Measurements from ENCODE around the gene RNF125. TPM values are rescaled to one million over a fixed set of nuclear protein-coding genes. Genes with fewer than 3 reads are reported as not detected.
"Not testable (repeated sequence)": the region's sequence is repeated elsewhere in the genome, so short reads cannot be mapped to it uniquely, and the experiment has no call there.

Gene RNF125
- total RNA-seq, 1 donor from 2014 or later = 1.3 TPM

DNA sequence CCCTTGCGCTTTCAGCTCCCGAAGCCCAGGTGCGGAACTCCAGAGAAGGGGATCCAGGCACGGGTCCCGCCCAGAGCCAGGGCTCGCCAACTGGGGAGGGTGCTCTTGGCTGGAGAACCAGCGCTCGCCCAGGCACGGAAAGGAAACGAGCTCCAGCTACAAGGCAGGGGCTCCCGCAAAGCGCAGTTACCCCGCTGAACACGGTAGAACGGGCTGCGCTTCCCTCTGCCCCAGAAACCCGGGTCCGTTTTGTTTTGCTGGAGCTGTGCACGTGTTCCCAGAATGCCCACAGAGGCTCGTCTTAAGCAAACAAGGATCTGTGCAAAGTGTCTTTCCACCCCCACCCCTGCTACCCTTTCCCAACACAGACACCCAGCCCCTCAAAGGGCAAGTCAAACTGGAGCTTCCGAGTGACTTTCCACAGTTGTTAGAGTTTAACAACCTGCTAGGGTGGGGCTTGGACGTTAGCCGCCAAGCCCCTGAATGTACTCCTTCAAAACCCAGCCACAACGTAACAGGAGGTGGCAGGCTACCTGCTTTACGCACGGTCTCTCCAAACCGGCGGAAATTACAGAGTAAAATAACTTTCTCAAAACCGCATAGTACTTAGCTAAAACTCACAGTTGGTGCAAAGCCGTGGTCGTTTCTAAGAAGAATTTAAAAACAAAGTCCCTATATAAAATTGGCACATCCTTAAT, 775 bp downstream of the RNF125 start:
- FAIRE-seq = no peak
- Histone ChIP-seq H3K36me3 (ENCODE audit: control insufficient read depth, insufficient read depth, low read length) (no peaks in the 10 kb centered on the region), H3K27me3 (ENCODE audit: control insufficient read depth, insufficient read depth, low read length) (no peaks in the 10 kb centered on the region), H3K4me3 (ENCODE audit: low read depth, low read length) (peak overlapping the region; percentile 63)
- peak; percentile 24 for DNase-seq (ENCODE audit: low read depth)
- TF ChIP-seq, protein P1, sequence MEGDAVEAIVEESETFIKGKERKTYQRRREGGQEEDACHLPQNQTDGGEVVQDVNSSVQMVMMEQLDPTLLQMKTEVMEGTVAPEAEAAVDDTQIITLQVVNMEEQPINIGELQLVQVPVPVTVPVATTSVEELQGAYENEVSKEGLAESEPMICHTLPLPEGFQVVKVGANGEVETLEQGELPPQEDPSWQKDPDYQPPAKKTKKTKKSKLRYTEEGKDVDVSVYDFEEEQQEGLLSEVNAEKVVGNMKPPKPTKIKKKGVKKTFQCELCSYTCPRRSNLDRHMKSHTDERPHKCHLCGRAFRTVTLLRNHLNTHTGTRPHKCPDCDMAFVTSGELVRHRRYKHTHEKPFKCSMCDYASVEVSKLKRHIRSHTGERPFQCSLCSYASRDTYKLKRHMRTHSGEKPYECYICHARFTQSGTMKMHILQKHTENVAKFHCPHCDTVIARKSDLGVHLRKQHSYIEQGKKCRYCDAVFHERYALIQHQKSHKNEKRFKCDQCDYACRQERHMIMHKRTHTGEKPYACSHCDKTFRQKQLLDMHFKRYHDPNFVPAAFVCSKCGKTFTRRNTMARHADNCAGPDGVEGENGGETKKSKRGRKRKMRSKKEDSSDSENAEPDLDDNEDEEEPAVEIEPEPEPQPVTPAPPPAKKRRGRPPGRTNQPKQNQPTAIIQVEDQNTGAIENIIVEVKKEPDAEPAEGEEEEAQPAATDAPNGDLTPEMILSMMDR (IDR thresholded peaks at IDR 0.05; ENCODE audit: insufficient read depth, low read length, severe bottlenecking) = no peak

- H3K4me3 ChIP-seq (ENCODE audit: low read depth, low read length); FAIRE-seq; DNase-seq (ENCODE audit: low read depth): not testable (repeated sequence)
These were observed 1.5 kb downstream of the RNF125 start for GRCh38 chr18:32019949-32020625.

DNA sequence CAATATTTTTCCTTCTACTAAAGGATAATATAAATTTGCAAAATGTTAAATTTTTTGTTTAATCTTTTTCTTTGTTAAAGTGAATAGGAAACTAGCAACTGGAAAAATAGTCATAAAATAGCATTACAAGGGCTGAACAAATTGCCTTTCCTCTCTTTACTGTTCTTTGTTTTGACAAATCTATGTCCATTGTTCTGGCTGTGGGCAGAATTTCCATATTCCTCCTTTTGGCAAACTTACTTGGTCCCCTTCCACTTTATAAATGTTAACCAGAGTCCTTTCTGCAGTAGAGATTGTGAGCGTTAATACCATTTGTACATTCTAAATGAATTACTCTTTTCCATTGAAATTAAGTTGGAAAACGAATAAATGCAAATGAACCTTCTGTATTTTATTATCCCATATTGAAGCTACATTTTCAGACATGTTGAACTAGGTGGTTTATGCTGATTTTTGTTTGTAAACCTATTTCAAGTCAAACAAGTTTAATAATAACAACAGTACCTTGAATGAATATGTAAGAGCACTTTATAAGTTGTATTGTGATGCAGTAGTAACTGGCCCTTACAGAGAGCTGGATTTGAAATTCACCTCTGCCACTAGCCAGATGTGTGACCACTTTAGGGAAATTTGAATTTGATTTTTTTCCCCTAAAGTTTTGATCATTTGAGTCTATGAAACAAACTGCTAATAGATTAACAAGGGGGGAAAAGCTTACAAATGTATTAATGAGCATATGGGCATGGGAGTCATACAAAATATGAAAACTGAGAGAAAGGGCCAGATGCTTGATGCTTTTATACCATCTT, 3.3 kb downstream of the RNF125 start:
- TF ChIP-seq, protein P1 (IDR thresholded peaks at IDR 0.05; ENCODE audit: insufficient read depth, low read length, severe bottlenecking) = no peak
- FAIRE-seq = no peak
- H3K4me3 ChIP-seq (ENCODE audit: low read depth, low read length) = no peak overlapping the region
- no peaks in the 10 kb centered on the region for H3K36me3 ChIP-seq (ENCODE audit: control insufficient read depth, insufficient read depth, low read length)
- H3K27me3 ChIP-seq (ENCODE audit: control insufficient read depth, insufficient read depth, low read length) = no peaks in the 10 kb centered on the region
- DNase-seq (ENCODE audit: low read depth) = no peak

More at GRCh38 chr18:32019949-32020625, 1.5 kb downstream of the RNF125 start:
- not testable (repeated sequence) for H3K27me3 ChIP-seq (ENCODE audit: control insufficient read depth, insufficient read depth, low read length); H3K36me3 ChIP-seq (ENCODE audit: control insufficient read depth, insufficient read depth, low read length)

GRCh38 chr18:32025744-32026143, 7.1 kb downstream of the RNF125 start:
- H3K27me3 ChIP-seq (ENCODE audit: control insufficient read depth, insufficient read depth, low read length) = no peaks in the 10 kb centered on the region
- no peaks in the 10 kb centered on the region for H3K36me3 ChIP-seq (ENCODE audit: control insufficient read depth, insufficient read depth, low read length)
- DNase-seq (ENCODE audit: low read depth) = no peak
- no peak overlapping the region for H3K4me3 ChIP-seq (ENCODE audit: low read depth, low read length)
- no peak for FAIRE-seq
- TF ChIP-seq, protein P1 (IDR thresholded peaks at IDR 0.05; ENCODE audit: insufficient read depth, low read length, severe bottlenecking) = no peak

GRCh38 chr18:32026491-32027086, 8.0 kb downstream of the RNF125 start:
- no peaks in the 10 kb centered on the region for H3K36me3 ChIP-seq (ENCODE audit: control insufficient read depth, insufficient read depth, low read length)
- FAIRE-seq = no peak
- no peak overlapping the region for H3K4me3 ChIP-seq (ENCODE audit: low read depth, low read length)
- no peaks in the 10 kb centered on the region for H3K27me3 ChIP-seq (ENCODE audit: control insufficient read depth, insufficient read depth, low read length)
- no peak for DNase-seq (ENCODE audit: low read depth)
- TF ChIP-seq, protein P1 (IDR thresholded peaks at IDR 0.05; ENCODE audit: insufficient read depth, low read length, severe bottlenecking) = no peak

DNA sequence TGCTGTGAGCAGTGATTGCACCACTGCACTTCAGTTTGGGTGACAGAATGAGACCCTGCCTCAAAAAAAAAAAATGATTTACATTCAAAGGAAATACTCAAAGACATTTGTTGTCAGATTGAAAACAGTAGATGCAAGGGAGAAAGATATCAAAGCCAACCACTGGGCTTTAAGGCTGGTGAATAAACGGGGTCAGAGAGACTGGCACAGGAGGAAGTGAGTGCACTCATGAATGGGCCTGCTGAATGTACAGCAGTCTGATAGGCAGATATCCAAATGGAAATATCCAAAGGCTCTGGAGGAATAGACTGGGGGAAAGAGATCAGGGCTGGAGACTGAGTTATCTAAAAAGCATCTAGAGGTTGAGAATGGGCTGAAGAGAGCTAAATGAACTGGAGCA, 10.9 kb downstream of the RNF125 start:
- no peak for FAIRE-seq
- no peak for DNase-seq (ENCODE audit: low read depth)

More for the DNA sequence above, 10.9 kb downstream of the RNF125 start:
- Histone ChIP-seq H3K27me3 (ENCODE audit: control insufficient read depth, insufficient read depth, low read length) (no peaks in the 10 kb centered on the region), H3K4me3 (ENCODE audit: low read depth, low read length) (no peak overlapping the region), H3K36me3 (ENCODE audit: control insufficient read depth, insufficient read depth, low read length) (no peaks in the 10 kb centered on the region)
- TF ChIP-seq, protein P1 (IDR thresholded peaks at IDR 0.05; ENCODE audit: insufficient read depth, low read length, severe bottlenecking) = no peak

All from bronchial epithelial cell (primary cell).